ENCODE data around the gene ANKS1B. TPM values are rescaled to one million over a fixed set of nuclear protein-coding genes. Genes with fewer than 3 reads are reported as not detected.
"Not testable (repeated sequence)": the region's sequence is repeated elsewhere in the genome, so short reads cannot be mapped to it uniquely, and the experiment has no call there.

ANKS1B gene
- polyA plus RNA-seq, 1 donor = 4.8 TPM

DNA sequence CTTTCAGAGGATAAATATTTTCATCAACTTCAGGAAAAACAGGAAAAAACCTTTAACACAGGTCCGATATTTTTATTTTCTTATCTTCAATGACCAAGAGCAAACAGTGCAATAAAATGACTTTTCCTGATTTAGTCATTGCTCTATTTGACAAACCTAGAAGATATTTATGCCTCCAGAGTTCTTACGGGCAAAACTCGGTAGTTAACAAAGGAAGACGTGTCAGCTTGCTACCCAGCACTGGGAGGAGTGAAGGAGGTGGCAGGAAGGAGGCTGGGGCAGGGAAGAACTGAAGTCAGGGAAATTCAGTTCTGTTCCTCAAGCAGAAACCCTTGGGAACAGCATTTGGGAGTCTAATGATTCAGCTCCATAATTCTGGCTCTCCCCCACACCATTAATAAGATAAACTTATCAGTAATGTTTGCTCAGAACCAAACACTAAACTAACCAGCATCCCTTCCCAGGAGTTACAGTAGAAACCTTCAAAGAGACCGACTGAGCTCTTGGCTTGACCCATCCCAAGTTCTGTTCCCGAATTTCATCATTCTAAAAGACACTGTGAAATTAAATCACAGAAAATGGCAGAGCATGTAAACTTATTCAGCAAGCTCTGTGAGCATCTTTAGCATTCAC is 1176.4 kb downstream of the ANKS1B start:
- no peak for DNase-seq

DNA sequence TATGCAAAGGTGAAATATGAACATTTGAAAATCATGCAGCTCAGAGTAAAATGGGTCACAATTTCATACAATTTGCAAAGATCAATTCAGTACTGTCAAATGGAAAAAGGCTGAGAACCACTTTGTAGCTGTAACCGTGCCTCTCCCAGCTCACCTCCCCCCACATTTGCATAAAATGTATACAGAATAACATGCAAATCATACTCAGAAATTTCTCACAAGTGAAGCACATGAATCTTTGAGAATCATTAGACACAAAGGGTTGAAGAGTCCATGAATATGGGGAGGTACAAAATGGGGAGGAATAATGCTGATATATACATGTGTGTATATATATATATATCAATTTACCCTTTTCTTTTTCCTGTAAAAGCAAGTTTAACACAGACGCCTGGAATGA is 1177.5 kb downstream of the ANKS1B start:
- no peak for DNase-seq

DNA sequence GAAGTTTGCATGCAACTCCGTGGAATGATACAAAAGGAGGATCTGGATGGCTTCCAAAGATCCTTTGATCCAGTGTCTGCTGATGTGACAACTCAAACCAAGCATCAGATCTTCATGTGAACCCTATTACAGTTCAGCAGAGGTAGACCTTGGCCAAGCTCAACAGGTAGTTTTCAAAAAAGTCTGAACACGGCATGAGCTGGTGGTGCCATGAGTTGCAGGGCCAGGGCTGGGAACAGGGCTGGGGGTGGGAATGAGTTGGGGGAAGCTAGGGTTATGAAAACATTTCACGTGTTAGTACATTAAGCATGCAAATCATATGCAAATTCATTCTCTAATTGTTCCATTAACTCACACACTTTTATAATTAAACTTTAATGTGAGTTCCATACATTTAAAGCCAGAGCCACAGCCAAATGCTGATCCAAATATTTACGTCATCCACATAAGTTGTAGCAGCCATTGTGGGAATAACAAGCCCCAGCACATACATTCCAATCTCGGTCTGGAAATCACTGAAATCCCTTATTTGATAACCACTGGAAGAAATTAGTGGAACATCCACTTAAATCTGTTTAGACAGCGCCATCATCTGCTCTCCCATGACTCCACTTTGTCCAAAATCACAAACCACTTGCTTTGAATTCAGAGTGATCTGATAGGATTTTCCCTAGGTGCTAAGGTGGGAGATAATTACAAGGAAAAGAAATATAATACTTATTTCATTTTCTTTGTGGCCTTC is 1181.1 kb downstream of the ANKS1B start:
- DNase-seq = no peak

DNA sequence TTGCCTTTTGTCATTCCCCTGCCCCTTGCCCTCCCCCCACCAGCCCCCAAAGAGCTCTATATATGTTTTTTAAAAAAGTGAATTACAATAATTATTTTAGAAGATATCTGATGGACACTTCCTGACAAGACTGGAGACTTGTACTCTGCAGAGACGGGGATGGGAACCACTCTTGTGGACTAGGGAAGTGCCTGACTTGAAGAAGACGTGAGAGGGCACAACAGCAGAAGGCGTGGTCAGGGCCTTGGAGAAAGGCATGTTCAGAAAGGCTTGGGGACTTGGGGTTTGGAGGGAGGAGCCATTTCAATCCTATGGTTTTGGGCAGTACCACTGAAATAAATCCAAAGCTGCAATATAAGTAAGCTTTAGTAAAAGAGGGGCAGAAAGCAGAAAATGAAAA is 1184.9 kb downstream of the ANKS1B start:
- DNase-seq = no peak

DNA sequence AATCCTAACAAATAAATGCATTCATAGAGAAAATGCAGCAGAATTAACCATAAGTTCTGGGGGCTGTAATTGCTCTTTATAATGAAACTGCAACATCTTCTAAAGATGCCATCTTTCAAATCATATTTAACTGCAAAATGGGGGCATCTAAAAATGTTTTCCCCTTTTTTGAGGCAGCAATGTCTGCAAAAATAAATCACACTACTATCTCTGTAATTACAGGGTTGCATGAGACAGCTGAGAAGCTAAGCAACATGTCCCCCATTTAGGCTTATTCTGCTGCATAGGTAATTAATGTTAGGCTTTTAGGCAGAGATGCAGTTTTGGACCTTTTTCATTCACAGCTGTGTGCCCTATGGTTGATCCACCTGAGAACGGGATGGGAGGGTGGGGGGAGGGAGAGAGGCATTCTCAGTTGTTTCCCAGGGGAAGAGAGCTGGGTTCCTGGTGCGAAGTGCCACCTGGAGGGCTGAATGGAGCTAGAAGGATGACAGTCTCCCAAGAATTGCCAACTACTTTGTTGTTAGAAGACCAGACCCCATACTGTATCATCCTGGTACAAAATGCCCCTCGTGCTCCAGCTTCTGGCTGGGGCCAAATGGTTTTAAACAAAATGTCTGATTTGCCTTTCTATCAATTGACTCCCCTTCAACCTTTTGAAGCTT is 1185.5 kb downstream of the ANKS1B start:
- no peak for DNase-seq

DNA sequence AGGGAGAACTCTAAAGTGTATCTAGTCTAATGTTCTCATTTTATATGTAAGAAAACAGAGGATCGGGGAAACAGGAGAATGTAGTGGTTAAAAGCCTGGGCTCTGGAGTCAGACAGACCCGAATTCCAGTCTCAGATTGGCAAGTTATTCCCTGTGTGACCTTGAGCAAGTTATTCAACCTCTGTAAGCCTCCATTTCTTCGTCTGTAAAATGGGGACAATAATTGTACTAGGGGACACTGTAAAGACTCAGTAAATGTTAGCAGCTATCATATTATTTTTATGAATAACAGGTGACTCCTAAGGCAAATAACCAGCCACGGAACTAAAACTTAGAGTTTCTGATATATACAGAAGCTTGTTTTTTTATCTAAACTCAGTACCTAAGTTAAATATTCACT is 1187.5 kb downstream of the ANKS1B start:
- no peak for DNase-seq

DNA sequence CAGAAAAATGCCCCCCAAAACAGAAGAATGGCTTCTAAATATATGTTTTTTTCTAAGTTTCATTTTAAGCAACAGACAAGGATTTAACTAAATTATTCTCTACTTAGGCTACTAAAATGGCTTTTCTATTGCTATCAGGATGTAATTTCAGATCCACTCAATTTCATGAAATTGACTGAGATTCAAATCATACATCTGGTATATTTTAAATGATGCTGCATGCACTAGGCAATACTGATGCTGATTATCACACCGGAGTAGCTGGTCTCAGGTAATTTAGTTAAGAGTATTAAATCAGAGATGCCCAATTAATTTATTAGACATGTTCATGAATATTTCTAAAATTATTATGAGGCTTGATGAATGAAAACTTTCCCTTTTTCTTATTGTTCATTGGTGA is 1188.0 kb downstream of the ANKS1B start:
- no peak for DNase-seq

DNA sequence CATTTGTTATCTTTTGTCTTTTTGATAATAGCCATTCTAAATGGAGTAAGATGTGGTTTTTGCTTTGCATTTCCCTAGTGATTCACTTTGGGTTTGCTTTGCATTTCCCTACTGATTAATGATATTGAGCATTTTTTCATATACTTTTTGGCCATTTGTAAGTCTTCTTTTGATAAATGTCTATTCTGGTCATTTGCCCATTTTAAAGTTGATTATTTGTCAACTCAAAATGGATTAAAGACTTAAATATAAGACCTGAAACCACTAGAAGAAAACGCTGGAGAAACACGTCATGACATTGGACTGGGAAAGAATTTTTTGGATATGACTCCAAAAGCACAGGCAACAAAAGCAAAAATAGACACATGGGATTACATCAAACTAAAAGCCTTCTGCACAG is 1191.6 kb downstream of the ANKS1B start:
- DNase-seq = no peak

DNA sequence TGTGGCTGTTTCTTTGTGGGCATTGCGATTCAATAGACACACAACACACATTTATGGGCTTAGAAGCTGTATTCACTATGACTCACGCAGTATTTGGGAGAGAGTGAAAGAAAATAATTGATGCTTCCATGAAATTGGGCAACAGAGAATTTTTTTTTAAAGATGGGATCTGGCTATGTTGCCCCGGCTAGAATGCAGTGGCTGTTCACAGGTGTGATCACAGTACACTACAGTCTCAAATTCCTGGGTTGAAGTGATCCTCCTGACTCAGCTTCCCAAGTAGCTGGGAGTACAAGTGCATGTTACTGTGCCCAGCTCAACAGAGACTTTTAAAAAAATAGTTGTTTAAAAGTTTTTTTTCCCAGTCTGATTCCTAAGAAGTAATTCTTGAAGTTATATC is 1193.3 kb downstream of the ANKS1B start:
- no peak for DNase-seq

DNA sequence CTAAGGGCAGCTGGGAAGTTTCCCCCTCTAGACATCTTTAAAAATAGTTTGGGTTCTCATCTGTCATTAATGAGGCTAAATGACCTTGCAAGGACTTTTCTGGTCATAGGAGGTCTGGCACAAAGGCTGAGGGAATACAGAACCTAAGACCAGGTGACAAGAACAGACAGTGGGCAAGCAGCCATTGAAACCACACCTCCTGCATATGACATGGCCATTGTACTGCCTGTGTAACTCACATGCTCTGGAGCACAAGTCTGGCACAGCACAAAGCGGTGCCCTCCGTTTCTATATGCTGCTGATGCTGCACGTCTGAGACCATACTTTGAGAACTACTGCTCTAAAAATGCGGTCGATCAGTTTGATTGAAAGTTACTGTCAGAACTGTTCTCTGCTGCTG is 1196.3 kb downstream of the ANKS1B start:
- no peak for DNase-seq

DNA sequence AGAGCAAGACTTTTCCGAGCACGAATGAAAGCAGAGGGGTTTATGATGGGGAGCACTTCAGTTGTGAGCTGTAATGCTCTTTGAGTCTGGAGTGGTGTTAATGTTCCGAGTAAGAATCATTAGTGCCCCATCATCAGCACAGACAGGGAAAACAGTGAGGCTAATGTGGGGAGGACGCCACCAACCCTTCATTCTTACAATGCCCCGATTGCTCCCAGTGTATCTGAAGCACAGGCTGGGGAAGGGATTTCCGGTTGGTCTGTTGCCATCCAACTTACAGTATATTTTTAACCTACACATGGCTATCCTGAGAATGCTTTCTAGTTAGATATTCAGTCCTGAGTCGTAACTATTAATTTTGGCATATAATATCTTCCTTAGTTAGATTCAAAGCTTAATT is 1198.1 kb downstream of the ANKS1B start:
- no peak for DNase-seq

DNA sequence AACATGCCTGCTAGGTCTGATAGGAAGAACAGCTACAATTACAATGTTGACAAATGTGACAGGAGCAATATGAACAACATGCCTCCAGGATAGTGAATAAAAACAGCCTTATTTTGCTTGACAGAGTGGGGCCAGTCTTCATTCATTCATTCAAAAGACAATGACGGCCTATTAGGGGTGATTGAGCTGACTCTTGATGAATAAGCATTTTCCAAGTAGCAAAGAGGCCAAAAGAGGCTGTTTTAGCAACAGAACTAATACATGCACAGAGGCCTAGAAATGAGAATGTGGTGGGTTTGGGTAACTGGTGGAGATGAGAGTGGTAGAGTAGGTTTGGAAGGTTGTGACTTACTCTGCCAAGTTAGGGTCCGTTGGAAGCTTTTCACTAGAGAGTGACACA is 1201.3 kb downstream of the ANKS1B start:
- DNase-seq = no peak

DNA sequence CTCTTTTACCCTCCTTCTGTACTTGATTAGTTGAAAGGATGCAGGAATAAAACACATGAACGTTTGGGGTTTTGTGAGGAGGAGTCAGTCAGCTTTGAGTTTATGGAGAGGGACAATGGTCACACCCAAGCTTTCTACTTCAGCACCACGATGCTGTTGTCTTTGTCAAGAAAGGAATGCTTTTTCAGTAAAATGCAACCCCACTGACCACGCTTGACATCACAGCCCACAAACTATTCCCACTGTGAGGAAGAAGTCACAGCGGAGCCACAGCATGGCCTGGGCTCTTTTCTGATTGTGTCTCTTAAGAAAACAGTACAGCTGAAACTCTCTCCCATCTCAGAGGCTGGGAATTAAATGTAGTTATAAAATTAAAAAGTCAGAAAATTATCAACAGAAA is 1204.5 kb downstream of the ANKS1B start:
- no peak for DNase-seq

DNA sequence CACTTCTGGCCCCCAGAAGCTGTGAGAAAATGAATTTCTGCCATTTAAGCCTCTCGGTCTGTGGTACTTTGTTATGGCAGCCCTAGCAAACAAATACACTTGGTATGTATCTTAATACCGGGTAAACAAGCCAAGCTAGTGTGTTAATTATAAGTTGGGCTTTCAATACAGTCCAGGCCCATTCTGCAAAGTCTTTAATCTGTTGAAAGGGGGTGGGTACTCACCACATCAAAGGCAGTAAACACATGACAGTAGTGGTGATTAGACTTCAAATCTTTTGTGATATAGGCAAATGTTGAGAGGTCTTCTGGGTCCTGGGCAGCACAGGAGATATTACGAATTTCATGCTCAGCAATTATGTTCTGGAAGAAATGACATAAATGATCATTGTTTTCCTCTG is 1211.9 kb downstream of the ANKS1B start:
- DNase-seq = no peak

DNA sequence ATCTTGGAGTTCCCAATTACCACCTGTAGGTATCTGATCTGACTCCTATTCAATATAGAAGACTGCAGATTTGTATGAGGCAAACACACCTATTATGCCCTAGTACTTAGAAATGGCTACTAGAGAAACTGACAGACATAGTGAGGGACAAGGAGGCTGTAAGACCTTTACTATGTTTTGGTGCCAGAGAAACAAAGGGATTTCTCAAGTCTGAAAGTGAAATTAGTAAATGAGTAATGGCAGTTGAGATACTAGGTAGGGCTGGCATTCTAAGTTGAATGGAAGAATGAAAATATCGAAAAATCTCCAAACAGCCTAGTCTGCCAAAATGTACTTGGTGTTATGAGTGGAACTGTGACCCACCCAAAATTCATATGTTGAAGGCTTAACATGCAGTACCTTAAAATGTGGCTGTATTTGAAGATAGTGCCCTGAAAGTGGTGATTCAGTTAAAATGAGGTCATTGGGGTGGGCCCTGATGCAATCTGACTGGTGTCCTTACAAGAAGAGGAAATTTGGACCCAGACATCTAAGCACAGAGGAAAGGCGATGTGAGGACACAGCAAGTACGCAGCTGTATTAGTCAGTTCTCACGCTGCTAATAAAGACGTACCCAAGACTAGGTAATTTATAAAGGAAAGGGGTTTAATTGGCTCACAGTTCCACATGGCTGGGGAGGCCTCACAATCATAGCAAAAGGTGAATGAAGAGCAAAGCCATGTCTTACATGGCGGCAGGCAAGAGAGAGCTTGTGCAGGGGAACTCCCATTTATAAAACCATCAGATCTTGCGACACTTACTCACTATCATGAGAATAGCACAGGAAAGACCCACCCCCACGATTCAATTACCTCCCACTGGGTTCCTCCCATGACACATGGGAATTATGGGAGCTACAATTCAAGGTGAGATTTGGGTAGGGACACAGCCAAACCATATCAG is 1212.7 kb downstream of the ANKS1B start:
- DNase-seq = no peak

DNA sequence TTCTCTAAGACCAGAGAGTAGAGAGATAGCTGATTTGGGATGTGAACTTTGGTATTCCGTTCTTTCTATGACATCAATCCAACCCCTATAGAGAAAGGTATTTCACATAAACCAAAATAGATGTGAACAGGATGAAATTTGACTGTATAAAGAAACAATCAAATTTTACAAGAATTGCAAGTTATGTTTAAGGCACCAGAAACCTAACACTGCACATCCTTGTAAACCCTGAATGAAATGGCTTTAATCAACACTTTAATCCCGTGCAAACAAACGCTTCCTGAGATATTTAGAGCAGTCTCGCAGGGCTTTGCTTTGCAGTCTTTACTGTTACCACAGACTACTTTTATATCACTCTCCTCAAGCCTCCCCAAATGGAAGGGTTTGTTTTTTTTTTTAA is 1214.5 kb downstream of the ANKS1B start:
- no peak for DNase-seq

DNA sequence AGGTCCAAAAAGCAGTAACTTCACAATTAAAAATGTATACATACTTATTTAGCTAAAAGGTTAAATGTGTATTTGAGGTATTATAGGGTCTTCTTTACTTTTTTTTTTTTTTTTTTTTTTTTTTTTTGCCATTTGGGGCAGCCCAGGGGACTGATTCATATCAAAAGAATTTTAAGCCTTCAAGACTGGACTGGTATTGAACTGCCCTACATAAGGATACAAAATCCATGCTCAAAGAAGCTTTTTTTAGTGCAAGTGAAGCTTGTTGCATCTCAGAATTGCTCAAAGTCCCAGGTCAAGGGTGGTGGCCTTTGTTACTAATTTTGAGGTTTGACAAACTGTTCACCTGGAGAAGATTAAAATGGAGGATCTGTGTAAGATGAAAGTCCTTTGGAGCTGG is 1215.7 kb downstream of the ANKS1B start:
- no peak for DNase-seq

DNA sequence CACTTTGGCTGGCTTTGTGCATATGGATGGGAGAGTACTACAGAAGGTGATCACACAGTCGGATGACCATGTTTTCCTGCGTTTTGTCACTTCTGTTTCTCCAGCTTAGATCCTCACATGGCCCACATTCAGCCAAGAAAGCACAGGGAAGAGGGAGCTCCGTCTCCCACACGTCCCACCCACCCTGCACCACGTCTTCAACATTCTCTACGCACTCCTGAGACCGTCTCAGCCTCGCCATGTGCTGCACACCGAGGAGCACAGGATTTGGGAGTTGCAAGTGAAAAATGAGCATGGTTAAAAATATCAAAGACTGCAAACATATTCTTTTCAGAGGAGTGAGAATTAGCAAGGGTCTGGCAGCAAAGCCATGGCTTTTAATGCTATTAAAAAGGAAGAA is 1217.5 kb downstream of the ANKS1B start:
- no peak for DNase-seq

DNA sequence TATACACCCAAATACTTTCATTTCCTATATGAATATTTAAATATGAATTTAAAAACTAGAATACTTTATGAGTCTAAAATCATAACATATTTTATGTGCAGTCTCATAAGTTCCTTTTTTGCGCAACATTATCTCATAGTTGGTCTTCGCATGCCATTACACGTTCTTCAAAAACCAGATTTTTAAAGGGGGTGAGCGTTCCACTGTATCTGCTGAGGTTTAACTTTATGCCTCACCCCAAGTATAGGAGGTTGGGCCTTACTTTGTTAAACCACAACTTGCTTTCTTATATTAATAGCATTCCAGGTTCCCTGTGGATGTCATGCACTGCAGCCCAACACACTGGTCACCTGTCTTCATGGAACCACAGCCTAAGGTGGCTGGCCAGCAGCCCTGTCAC is 1221.1 kb downstream of the ANKS1B start:
- no peak for DNase-seq

DNA sequence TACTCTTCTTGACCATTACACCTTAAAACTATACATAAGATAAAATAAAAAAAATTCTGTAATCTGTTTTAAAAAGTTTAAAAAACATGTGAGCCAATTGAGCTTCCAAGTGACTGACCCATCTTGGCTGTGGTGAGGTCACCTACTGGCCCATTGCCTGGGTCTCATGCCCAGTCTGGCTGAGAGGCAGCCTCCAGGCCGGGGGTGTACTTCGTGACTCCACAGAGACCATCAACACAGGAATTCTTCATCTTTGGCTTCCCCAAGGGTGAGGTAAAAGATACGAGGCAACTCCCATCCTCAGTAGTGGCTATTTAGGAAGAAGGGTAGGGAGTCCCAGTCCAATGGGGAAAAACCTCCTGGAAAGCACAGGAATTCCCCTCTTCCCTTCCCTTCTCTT is 1226.4 kb downstream of the ANKS1B start:
- DNase-seq = no peak

DNA sequence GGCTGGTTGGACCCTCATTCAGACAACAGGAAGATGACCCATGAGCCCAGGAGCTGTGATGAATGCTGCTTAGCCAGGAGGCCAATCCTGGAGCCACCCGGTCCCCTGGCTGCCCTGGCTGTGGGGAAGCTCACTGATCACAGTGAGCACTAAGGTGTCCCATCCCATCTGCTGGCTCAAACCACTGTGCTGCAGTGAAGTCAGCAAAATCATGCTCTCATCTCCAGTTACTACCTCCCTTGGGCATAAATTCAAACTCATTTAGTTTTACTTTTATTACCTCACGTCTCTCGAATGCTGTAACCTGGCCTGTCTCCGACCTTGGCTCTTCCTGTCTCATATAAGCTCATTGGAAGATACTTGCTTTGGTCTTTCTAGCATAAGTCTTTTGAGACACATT is 1227.3 kb downstream of the ANKS1B start:
- DNase-seq = no peak

DNA sequence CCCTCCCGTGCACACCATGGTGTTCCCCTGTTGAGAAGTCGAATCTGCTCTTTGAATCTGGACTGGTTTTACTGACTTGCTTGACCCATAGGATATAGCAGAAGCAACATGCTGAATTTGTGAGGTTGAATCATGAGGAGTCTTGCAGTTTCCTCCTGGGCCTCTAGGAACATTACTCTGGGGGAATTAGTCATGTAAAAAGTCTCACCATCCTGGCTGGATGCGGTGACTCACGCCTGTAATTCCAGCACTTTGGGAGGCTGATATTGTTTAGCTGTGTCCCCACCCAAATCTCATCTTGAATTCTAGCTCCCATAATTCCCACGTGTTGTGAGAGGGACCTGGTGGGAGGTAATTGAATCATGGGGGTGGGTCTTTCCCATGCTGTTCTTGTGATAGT is 1228.9 kb downstream of the ANKS1B start:
- DNase-seq = not testable (repeated sequence)

DNA sequence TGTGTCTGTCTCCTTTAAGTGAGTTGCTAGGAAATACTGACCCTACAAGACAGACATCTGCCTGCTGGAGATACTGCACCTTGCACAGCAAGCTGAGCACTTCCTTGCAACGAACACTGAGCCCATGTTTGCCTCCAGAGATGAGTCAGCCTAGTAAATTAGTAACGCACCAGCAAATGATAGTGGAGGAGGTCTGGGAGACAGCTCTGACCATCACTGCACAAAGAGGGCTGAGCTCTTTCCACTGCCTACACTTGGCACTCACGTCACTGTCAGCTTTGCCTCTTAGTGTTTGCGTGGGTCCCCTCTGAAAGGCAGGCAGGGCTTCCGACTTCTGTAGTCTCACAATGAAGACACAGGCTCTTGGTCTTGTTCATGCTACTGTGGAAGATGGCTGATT is 1230.6 kb downstream of the ANKS1B start:
- DNase-seq = no peak

All from left kidney (tissue), 2 donors.